ENCODE results near the gene KRTAP13-4. TPM values are rescaled to one million over a fixed set of nuclear protein-coding genes. Genes with fewer than 3 reads are reported as not detected.

Gene KRTAP13-4
- total RNA-seq (2022; extraction: Qiagen RNA extraction; ENCODE audit: low read depth): not detected in 5 replicates

DNA sequence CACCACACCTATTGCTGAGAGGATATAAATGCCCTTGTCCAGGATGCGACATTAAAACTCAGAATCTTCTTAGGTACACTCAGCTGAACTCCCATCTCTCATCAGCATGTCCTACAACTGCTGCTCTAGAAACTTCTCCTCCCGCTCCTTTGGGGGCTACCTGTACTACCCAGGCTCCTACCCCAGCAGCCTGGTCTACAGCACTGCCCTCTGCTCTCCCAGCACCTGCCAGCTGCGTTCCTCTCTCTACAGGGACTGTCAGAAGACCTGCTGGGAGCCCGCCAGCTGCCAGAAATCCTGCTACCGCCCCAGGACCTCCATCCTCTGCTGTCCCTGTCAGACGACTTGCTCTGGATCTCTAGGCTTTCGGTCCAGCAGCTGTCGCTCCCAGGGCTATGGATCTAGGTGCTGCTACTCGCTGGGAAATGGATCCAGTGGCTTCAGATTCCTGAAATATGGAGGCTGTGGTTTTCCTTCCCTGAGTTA lies at the start of gene KRTAP13-4:
Gene KRTAP13-4 (plus strand): TSS at position 51 of the 486 bp plus-strand sequence. CDS start 56 bp downstream, at position 107.

DNA sequence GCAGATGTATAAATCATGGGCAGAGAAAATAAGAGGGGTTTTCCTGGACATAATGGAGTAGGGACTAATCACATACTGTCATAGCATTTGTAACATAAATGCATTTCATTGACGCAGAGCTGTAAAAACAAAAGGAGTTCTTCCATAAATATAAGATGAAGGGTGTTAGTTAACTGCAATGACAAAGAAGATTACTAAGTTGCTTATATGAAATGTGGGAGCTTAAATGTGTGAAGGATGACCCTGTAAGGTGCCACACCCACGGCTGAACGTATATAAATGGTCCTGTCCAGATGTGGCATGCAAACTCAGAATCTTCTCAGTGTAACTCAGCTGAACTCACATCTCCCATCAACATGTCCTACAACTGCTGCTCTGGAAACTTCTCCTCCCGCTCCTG lies 34.3 kb upstream of the KRTAP13-4 start, which contains the start of gene KRTAP13-1:
Gene KRTAP13-1 (plus strand): TSS at position 301 of the 400 bp plus-strand sequence. CDS start 56 bp downstream, at position 357.

GRCh38 chr21:30425826-30426225 lies 4.2 kb upstream of the KRTAP13-4 start, which contains the start of gene KRTAP13-3:
Gene KRTAP13-3 (minus strand): TSS chr21:30425926. CDS start chr21:30425912, 14 bp downstream.

GRCh38 chr21:30439975-30440374 lies 10.0 kb downstream of the KRTAP13-4 start, which contains the start of gene KRTAP15-1:
Gene KRTAP15-1 (plus strand): TSS chr21:30440275. CDS start chr21:30440328, 53 bp downstream.

GRCh38 chr21:30480145-30480544 lies 50.1 kb downstream of the KRTAP13-4 start, which contains the start of gene KRTAP19-1:
Gene KRTAP19-1 (minus strand): TSS chr21:30480367. CDS start chr21:30480317, 50 bp downstream.

Other genes with a start within 250 kb of the KRTAP13-4 start
- not detected in 5 replicates for gene CLDN8, start 214.1 kb upstream of the KRTAP13-4 start, total RNA-seq (2022; extraction: Qiagen RNA extraction; ENCODE audit: low read depth)
- gene KRTAP24-1, start 147.3 kb upstream of the KRTAP13-4 start, total RNA-seq (2022; extraction: Qiagen RNA extraction; ENCODE audit: low read depth): not detected in 5 replicates
- gene KRTAP25-1, start 140.7 kb upstream of the KRTAP13-4 start, total RNA-seq (2022; extraction: Qiagen RNA extraction; ENCODE audit: low read depth): not detected in 5 replicates
- not detected in 5 replicates for gene KRTAP26-1, start 109.9 kb upstream of the KRTAP13-4 start, total RNA-seq (2022; extraction: Qiagen RNA extraction; ENCODE audit: low read depth)
- not detected in 5 replicates for gene KRTAP27-1, start 92.5 kb upstream of the KRTAP13-4 start, total RNA-seq (2022; extraction: Qiagen RNA extraction; ENCODE audit: low read depth)
- not detected in 5 replicates for gene KRTAP23-1, start 81.6 kb upstream of the KRTAP13-4 start, total RNA-seq (2022; extraction: Qiagen RNA extraction; ENCODE audit: low read depth)
- not detected in 5 replicates for gene KRTAP13-2, start 57.9 kb upstream of the KRTAP13-4 start, total RNA-seq (2022; extraction: Qiagen RNA extraction; ENCODE audit: low read depth)
- gene KRTAP13-1, start 34.2 kb upstream of the KRTAP13-4 start, total RNA-seq (2022; extraction: Qiagen RNA extraction; ENCODE audit: low read depth): not detected in 5 replicates
- not detected in 5 replicates for gene KRTAP13-3, start 4.3 kb upstream of the KRTAP13-4 start, total RNA-seq (2022; extraction: Qiagen RNA extraction; ENCODE audit: low read depth)
- gene KRTAP15-1, start 10.1 kb downstream of the KRTAP13-4 start, total RNA-seq (2022; extraction: Qiagen RNA extraction; ENCODE audit: low read depth): not detected in 5 replicates
- gene KRTAP19-1, start 50.1 kb downstream of the KRTAP13-4 start, total RNA-seq (2022; extraction: Qiagen RNA extraction; ENCODE audit: low read depth): not detected in 5 replicates
- not detected in 5 replicates for gene KRTAP19-2, start 57.2 kb downstream of the KRTAP13-4 start, total RNA-seq (2022; extraction: Qiagen RNA extraction; ENCODE audit: low read depth)
- gene KRTAP19-3, start 61.8 kb downstream of the KRTAP13-4 start, total RNA-seq (2022; extraction: Qiagen RNA extraction; ENCODE audit: low read depth): not detected in 5 replicates
- not detected in 5 replicates for gene KRTAP19-4, start 66.9 kb downstream of the KRTAP13-4 start, total RNA-seq (2022; extraction: Qiagen RNA extraction; ENCODE audit: low read depth)
- not detected in 5 replicates for gene KRTAP19-5, start 71.9 kb downstream of the KRTAP13-4 start, total RNA-seq (2022; extraction: Qiagen RNA extraction; ENCODE audit: low read depth)
- gene KRTAP19-6, start 111.6 kb downstream of the KRTAP13-4 start, total RNA-seq (2022; extraction: Qiagen RNA extraction; ENCODE audit: low read depth): not detected in 5 replicates
- gene KRTAP19-7, start 131.1 kb downstream of the KRTAP13-4 start, total RNA-seq (2022; extraction: Qiagen RNA extraction; ENCODE audit: low read depth): not detected in 5 replicates
- not detected in 5 replicates for gene KRTAP22-2, start 160.2 kb downstream of the KRTAP13-4 start, total RNA-seq (2022; extraction: Qiagen RNA extraction; ENCODE audit: low read depth)
- not detected in 5 replicates for gene KRTAP6-3, start 162.2 kb downstream of the KRTAP13-4 start, total RNA-seq (2022; extraction: Qiagen RNA extraction; ENCODE audit: low read depth)
- gene KRTAP6-2, start 168.7 kb downstream of the KRTAP13-4 start, total RNA-seq (2022; extraction: Qiagen RNA extraction; ENCODE audit: low read depth): not detected in 5 replicates
- gene KRTAP22-1, start 170.9 kb downstream of the KRTAP13-4 start, total RNA-seq (2022; extraction: Qiagen RNA extraction; ENCODE audit: low read depth): not detected in 5 replicates
- gene KRTAP6-1, start 183.7 kb downstream of the KRTAP13-4 start, total RNA-seq (2022; extraction: Qiagen RNA extraction; ENCODE audit: low read depth): not detected in 5 replicates
- gene KRTAP20-1, start 186.2 kb downstream of the KRTAP13-4 start, total RNA-seq (2022; extraction: Qiagen RNA extraction; ENCODE audit: low read depth): not detected in 5 replicates
- not detected in 5 replicates for gene KRTAP20-4, start 190.4 kb downstream of the KRTAP13-4 start, total RNA-seq (2022; extraction: Qiagen RNA extraction; ENCODE audit: low read depth)
- not detected in 5 replicates for gene KRTAP20-2, start 205.0 kb downstream of the KRTAP13-4 start, total RNA-seq (2022; extraction: Qiagen RNA extraction; ENCODE audit: low read depth)
- not detected in 5 replicates for gene KRTAP20-3, start 212.6 kb downstream of the KRTAP13-4 start, total RNA-seq (2022; extraction: Qiagen RNA extraction; ENCODE audit: low read depth)

Measured in A549 treated with GW870086 at 1 μM for 4 hours (cell line).